ENCODE measurements around the gene AKAP9. TPM values are rescaled to one million over a fixed set of nuclear protein-coding genes. Genes with fewer than 3 reads are reported as not detected.

Gene AKAP9
- total RNA-seq, 6 donors from 2014 or later, result 61.0 to 224 (median 78.4) TPM

DNA sequence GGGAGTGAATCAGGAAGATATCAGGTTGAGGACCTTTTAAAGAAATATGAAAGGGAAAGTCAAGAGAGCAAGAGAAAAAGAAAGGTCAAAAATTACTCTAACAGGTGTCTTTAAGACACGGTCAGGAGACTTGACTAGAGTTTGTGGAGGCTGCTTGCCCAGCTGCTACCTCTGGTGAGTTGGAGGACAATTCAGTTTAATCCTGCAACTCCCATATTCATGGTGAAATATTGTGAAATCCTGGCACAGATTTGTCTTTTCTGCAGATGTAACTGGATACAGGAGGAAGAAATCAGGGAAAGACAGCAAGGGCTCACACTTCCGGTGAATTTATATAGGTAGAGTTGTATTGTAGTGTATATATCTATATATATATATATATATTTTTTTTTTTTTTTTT, 93.5 kb downstream of the AKAP9 start:
- WGBS, 2 donors, result 88 to 98% methylated on average over 2 of the region's 2 CpGs
- no peak for ATAC-seq (ENCODE audit: low FRiP score in 2 of 2)

GRCh38 chr7:92035576-92035975, 94.9 kb downstream of the AKAP9 start:
- H3K36me3 ChIP-seq, result peaks cover 0 to 33% (median 12%) of the 10 kb centered on the region in 4 donors
- 100% methylated on average over 1 of the region's 1 CpG for WGBS, 2 donors
- DNase-seq, result no peak
- H3K4me3 ChIP-seq, result no peak overlapping the region
- no peaks in the 10 kb centered on the region for H3K27me3 ChIP-seq
- no peak overlapping the region for H3K27ac ChIP-seq
- ATAC-seq (ENCODE audit: low FRiP score in 2 of 2), result no peak
- H3K4me1 ChIP-seq, result no peaks in the 10 kb centered on the region
- H3K9me3 ChIP-seq, result no peaks in the 10 kb centered on the region
- TF ChIP-seq POLR2AphosphoS5 (IDR thresholded peaks at IDR 0.05) (no peak), POLR2A (IDR thresholded peaks at IDR 0.05) (no peak), EP300 (IDR thresholded peaks at IDR 0.05) (no peak), CTCF (IDR thresholded peaks at IDR 0.05) (no peak)

More for the DNA sequence above, 93.5 kb downstream of the AKAP9 start:
- Histone ChIP-seq H3K4me1 (no peaks in the 10 kb centered on the region), H3K9me3 (no peaks in the 10 kb centered on the region), H3K4me3 (no peak overlapping the region), H3K27ac (no peak overlapping the region), H3K27me3 (no peaks in the 10 kb centered on the region), H3K36me3 (peaks cover 0 to 27% (median 12%) of the 10 kb centered on the region in 4 donors)
- TF ChIP-seq CTCF (IDR thresholded peaks at IDR 0.05) (no peak), POLR2A (IDR thresholded peaks at IDR 0.05) (no peak), EP300 (IDR thresholded peaks at IDR 0.05) (no peak), POLR2AphosphoS5 (IDR thresholded peaks at IDR 0.05) (no peak)
- DNase-seq, result no peak

- Histone ChIP-seq H3K4me3 (no peak overlapping the region), H3K27ac (no peak overlapping the region), H3K9me3 (no peaks in the 10 kb centered on the region), H3K36me3 (peaks cover 5 to 50% (median 17%) of the 10 kb centered on the region in 4 donors), H3K27me3 (no peaks in the 10 kb centered on the region), H3K4me1 (no peaks in the 10 kb centered on the region)
- 78 to 79% methylated on average over 1 of the region's 1 CpG for WGBS, 2 donors
- ATAC-seq (ENCODE audit: low FRiP score in 2 of 2) (no peak), DNase-seq (no peak)
- TF ChIP-seq POLR2AphosphoS5 (IDR thresholded peaks at IDR 0.05) (no peak), CTCF (IDR thresholded peaks at IDR 0.05) (no peak), EP300 (IDR thresholded peaks at IDR 0.05) (no peak), POLR2A (IDR thresholded peaks at IDR 0.05) (no peak)
These were observed 99.2 kb downstream of the AKAP9 start for GRCh38 chr7:92039900-92040299.

DNA sequence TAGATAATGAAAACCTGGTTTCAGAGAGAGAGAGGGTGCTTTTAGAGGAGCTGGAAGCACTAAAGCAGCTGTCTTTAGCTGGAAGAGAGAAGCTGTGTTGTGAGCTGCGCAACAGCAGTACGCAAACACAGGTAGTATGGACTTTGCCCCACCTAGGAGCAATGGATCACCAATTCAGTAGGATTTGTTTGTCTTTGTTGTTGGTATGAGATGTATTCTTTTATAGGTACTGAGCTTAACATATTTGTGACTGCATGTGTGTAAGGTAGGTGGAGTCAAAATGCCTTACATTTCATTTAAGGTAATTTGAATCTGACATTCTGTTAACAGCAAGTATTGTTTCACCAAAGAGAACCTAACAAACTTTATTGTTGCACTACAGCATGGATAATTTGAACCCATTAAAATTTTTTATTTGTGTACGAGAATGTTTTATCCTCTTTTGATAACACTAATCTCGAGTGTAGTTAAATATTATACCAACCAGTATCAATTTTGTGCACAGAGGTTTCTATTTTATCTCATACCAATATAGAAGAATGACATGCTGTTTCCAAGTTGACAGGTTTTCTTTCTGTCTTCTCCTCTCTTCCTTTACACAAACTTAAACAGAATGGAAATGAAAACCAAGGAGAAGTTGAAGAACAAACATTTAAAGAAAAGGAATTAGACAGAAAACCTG, 101.5 kb downstream of the AKAP9 start:
- Histone ChIP-seq H3K27ac (no peak overlapping the region), H3K4me1 (no peaks in the 10 kb centered on the region), H3K9me3 (no peaks in the 10 kb centered on the region), H3K4me3 (no peak overlapping the region), H3K27me3 (no peaks in the 10 kb centered on the region), H3K36me3 (peaks cover 12 to 73% (median 31%) of the 10 kb centered on the region in 4 donors)
- no peak for TF ChIP-seq POLR2AphosphoS5 (IDR thresholded peaks at IDR 0.05)
- TF ChIP-seq CTCF (IDR thresholded peaks at IDR 0.05), result no peak
- no peak for TF ChIP-seq EP300 (IDR thresholded peaks at IDR 0.05)
- no peak for TF ChIP-seq POLR2A (IDR thresholded peaks at IDR 0.05)
- ATAC-seq (ENCODE audit: low FRiP score in 2 of 2), result no peak
- 73 to 82% methylated on average over 4 of the region's 4 CpGs for WGBS, 2 donors
- DNase-seq, result no peak

GRCh38 chr7:92043098-92043497, 102.4 kb downstream of the AKAP9 start:
- Histone ChIP-seq H3K4me3 (no peak overlapping the region), H3K4me1 (no peaks in the 10 kb centered on the region), H3K36me3 (peaks cover 12 to 80% (median 36%) of the 10 kb centered on the region in 4 donors), H3K9me3 (no peaks in the 10 kb centered on the region), H3K27me3 (no peaks in the 10 kb centered on the region), H3K27ac (no peak overlapping the region)
- 94% methylated on average over 2 of the region's 2 CpGs for WGBS, 2 donors
- ATAC-seq (ENCODE audit: low FRiP score in 2 of 2) (no peak), DNase-seq (no peak)
- TF ChIP-seq EP300 (IDR thresholded peaks at IDR 0.05) (no peak), POLR2A (IDR thresholded peaks at IDR 0.05) (no peak), CTCF (IDR thresholded peaks at IDR 0.05) (no peak), POLR2AphosphoS5 (IDR thresholded peaks at IDR 0.05) (no peak)

Measured in upper lobe of left lung (tissue), 6 donors.